Pancreas (tissue), 10 donors: ENCODE data around the gene FBXO31. TPM values are rescaled to one million over a fixed set of nuclear protein-coding genes. Genes with fewer than 3 reads are reported as not detected.

Source experiments
- ATAC-seq, 4 donors: fragments of 200-7000 bp; cut with Tn5 transposase; one replicate each; pipeline versions ENCODE4 v1.8.0 to v1.9.1; 2020; ENCODE audit warnings: mild to moderate bottlenecking in 4 of 4, moderate library complexity in 4 of 4
- DNase-seq, 6 donors: peaks; one replicate each; pipeline ENCODE4 v3.0.0-alpha.2; 2020
- FAIRE-seq: peaks from 2 replicates; lab custom pipeline; 2012; peaks lifted over from hg19 to GRCh38; lab: Jason Lieb, UNC
- H3K27ac ChIP-seq, 4 donors: fragments of 200-600 bp; sonication (generic); 1 replicate in 3 of 4; 2 replicates in 1 of 4; pipeline versions ENCODE4 v1.5.0 to v1.8.0; 2020
- H3K27me3 ChIP-seq, 4 donors: fragments of 200-600 bp; one replicate each; pipeline ENCODE4 v1.8.0; 2021
- H3K36me3 ChIP-seq, 3 donors: fragments of 200-600 bp; sonication (generic) in 1 of 3; one replicate each; pipeline versions ENCODE4 v1.5.0 to v1.8.0; 2020 to 2021
- H3K4me1 ChIP-seq, 3 donors: fragments of 200-600 bp; one replicate each; pipeline ENCODE4 v1.8.0; 2021
- H3K4me3 ChIP-seq, 4 donors: fragments of 200-600 bp; sonication (generic) in 2 of 4; one replicate each; pipeline versions ENCODE4 v1.5.0 to v1.8.0; 2020 to 2021
- H3K9me3 ChIP-seq, 4 donors: fragments of 200-600 bp; one replicate each; pipeline ENCODE4 v1.8.0; 2021
- CTCF ChIP-seq, 4 donors: fragments of 200-600 bp; sonication (generic) in 3 of 4; IDR thresholded peaks; one replicate each; pipeline versions ENCODE4 v1.5.0 to v1.8.0; 2021; ENCODE audit warnings: antibody characterized with exemption in 4 of 4
- WGBS, 2 donors: extraction: QIAGEN DNeasy Blood & Tissue Kit; methylation state at CpG; one replicate each; pipeline ENCODE4 v1.1.7; 2013; 5-methylcytosine and 5-hydroxymethylcytosine counted together
- intact Hi-C, 3 donors: fragments of 100-400 bp; cut with DNase I; formaldehyde crosslinking; loops; one replicate each; pipeline versions ENCODE4 v1.11.1 to v1.14.2; 2022
- polyA plus RNA-seq, 2 donors: library from polyadenylated mRNA; stranded (reverse); fragments of 200-250 nt; gene quantifications; one replicate each; pipeline ENCODE4 v1.2.3, GENCODE V29; 2013
- total RNA-seq, 6 donors: library from RNA; stranded (reverse); fragmentation: NEBNext Ultra II Directional in 4 of 6; extraction: Animal tissue kit (Norgen Biotek cat#: 25700) in 4 of 6; gene quantifications; one replicate each; pipeline versions ENCODE4 v1.2.1 to v1.2.4, GENCODE V29; 2021 to 2023
- donor health status: healthy with polysubstance abuse.
- donor health status: DM: no; HTN: no; CAD: no; lungs with moderate emphysema.
- donor health status: DM: no; HTN: no; CAD: no.
- donor health status: control.
- donor health status: control.
- donor health status: Bipolar disorder and iron deficiency.
- donor health status: DM: yes; HTN: yes; CAD: no.
- donor health status: DM: no; HTN: no; CAD: no.
- donor health status: DM: no; HTN: no; CAD: no.
- donor health status: DM: yes; HTN: yes; CAD: no.

The FBXO31 gene
- total and polyA plus RNA-seq, 8 donors, result 18.8 to 37.3 (median 24.9) TPM

GRCh38 chr16:87288753-87289362, 94.7 kb downstream of the FBXO31 start:
- Histone ChIP-seq H3K4me3 (no peak overlapping the region), H3K27ac (no peak overlapping the region), H3K36me3 (no peaks in the 10 kb centered on the region), H3K9me3 (no peaks in the 10 kb centered on the region), H3K4me1 (no peaks in the 10 kb centered on the region), H3K27me3 (no peaks in the 10 kb centered on the region)
- ATAC-seq (no peak), DNase-seq (no peak), FAIRE-seq (no peak)
- TF ChIP-seq CTCF (IDR thresholded peaks at IDR 0.05), result no peak
- intact Hi-C loops, result loop anchor here in 1 of 3 donors (10.0 kb wide), 1 partner anchor 724 kb away; the partner anchor contains the start of gene FOXC2
- WGBS, 2 donors, result 74 to 76% methylated on average over 7 of the region's 7 CpGs

GRCh38 chr16:87286839-87287626, 96.5 kb downstream of the FBXO31 start:
- DNase-seq, result no peak
- Histone ChIP-seq H3K9me3 (no peaks in the 10 kb centered on the region), H3K27ac (no peak overlapping the region), H3K4me3 (no peak overlapping the region), H3K27me3 (no peaks in the 10 kb centered on the region), H3K36me3 (no peaks in the 10 kb centered on the region), H3K4me1 (no peaks in the 10 kb centered on the region)
- TF ChIP-seq CTCF (IDR thresholded peaks at IDR 0.05), result no peak
- intact Hi-C loops, result loop anchor here in 1 of 3 donors (10.0 kb wide), 1 partner anchor 722 kb away; the partner anchor contains the start of gene FOXC2
- FAIRE-seq, result no peak
- no peak for ATAC-seq
- WGBS, 2 donors, result 75 to 82% methylated on average over 8 of the region's 8 CpGs

GRCh38 chr16:87284183-87284582, 99.4 kb downstream of the FBXO31 start:
- Histone ChIP-seq H3K9me3 (no peaks in the 10 kb centered on the region), H3K4me1 (no peaks in the 10 kb centered on the region), H3K27ac (no peak overlapping the region), H3K36me3 (no peaks in the 10 kb centered on the region), H3K27me3 (no peaks in the 10 kb centered on the region), H3K4me3 (no peak overlapping the region)
- no peak for TF ChIP-seq CTCF (IDR thresholded peaks at IDR 0.05)
- DNase-seq (no peak), FAIRE-seq (no peak), ATAC-seq (no peak)
- intact Hi-C loops, result loop anchor here in 2 of 3 donors (5.0 to 10.0 kb wide), 2 partner anchors 719 to 722 kb away; partner anchors contain the start of gene FOXC2 (in 1 of the 2)
- WGBS, 2 donors, result 73 to 87% methylated on average over 2 of the region's 2 CpGs

GRCh38 chr16:87279094-87279658, 104.4 kb downstream of the FBXO31 start:
- no peak for TF ChIP-seq CTCF (IDR thresholded peaks at IDR 0.05)
- Histone ChIP-seq H3K36me3 (no peaks in the 10 kb centered on the region), H3K27ac (no peak overlapping the region), H3K27me3 (no peaks in the 10 kb centered on the region), H3K9me3 (no peaks in the 10 kb centered on the region), H3K4me3 (no peak overlapping the region), H3K4me1 (no peaks in the 10 kb centered on the region)
- intact Hi-C loops, result loop anchor here in 1 of 3 donors (5.0 kb wide), 1 partner anchor 712 kb away; the partner anchor contains the start of gene FOXC2
- DNase-seq (no peak), FAIRE-seq (no peak), ATAC-seq (no peak)
- 58 to 65% methylated on average over 18 of the region's 18 CpGs for WGBS, 2 donors
